Neuronal stem cell (in vitro differentiated cells): ENCODE results near the gene EPB41L4B.

Experiments
- DNase-seq: peaks from one replicate; pipeline ENCODE4 v3.0.0-alpha.2; 2013; ENCODE audit warnings: low spot score
- H2AFZ ChIP-seq: one replicate; pipeline ENCODE4 v1.6.1; 2013; ENCODE audit warnings: mild to moderate bottlenecking, low read length, inconsistent platforms
- H2AK5ac ChIP-seq: 2 replicates; pipeline ENCODE4 v1.6.1; 2013; ENCODE audit warnings: low read depth, mild to moderate bottlenecking, inconsistent platforms, low read length, moderate library complexity, mixed read lengths
- H2BK120ac ChIP-seq: 2 replicates; pipeline ENCODE4 v1.6.1; 2013; ENCODE audit warnings: low read depth, mild to moderate bottlenecking, inconsistent platforms, low read length, moderate library complexity, mixed read lengths
- H2BK12ac ChIP-seq: one replicate; pipeline ENCODE4 v1.6.1; 2013; ENCODE audit warnings: low read length, inconsistent platforms
- H2BK15ac ChIP-seq: 2 replicates; pipeline ENCODE4 v1.6.1; 2013; ENCODE audit warnings: mild to moderate bottlenecking, low read length, inconsistent platforms, mixed read lengths
- H2BK5ac ChIP-seq: one replicate; pipeline ENCODE4 v1.6.1; 2013; ENCODE audit warnings: inconsistent platforms, mild to moderate bottlenecking, low read length, moderate library complexity
- H3K14ac ChIP-seq: one replicate; pipeline ENCODE4 v1.6.1; 2013; ENCODE audit warnings: low read length, inconsistent platforms
- H3K18ac ChIP-seq: 2 replicates; pipeline ENCODE4 v1.6.1; 2013; ENCODE audit warnings: low read length, inconsistent platforms
- H3K23ac ChIP-seq: 2 replicates; pipeline ENCODE4 v1.6.1; 2013; ENCODE audit warnings: low read depth, mild to moderate bottlenecking, mixed read lengths, low read length, inconsistent platforms; ENCODE audit not compliant: poor library complexity
- H3K27ac ChIP-seq: replicated peaks from 3 replicates; pipeline ENCODE4 v1.5.1; 2013; ENCODE audit warnings: low read length, inconsistent platforms
- H3K27me3 ChIP-seq, 3 experiments: 2 replicates each; pipeline ENCODE4 v1.6.1; 2013; ENCODE audit warnings: low read length in 3 of 3, mild to moderate bottlenecking in 2 of 3, inconsistent platforms in 1 of 3, low read depth in 1 of 3, mixed read lengths in 1 of 3, moderate library complexity in 1 of 3; ENCODE audit not compliant: control insufficient read depth in 3 of 3, insufficient read depth in 3 of 3
- H3K36me3 ChIP-seq, 2 donors: replicated peaks in 1 of 2; 2 replicates each; pipeline ENCODE4 v1.6.1; 2013; ENCODE audit warnings: low read length in 2 of 2; ENCODE audit not compliant: control insufficient read depth in 2 of 2, insufficient read depth in 2 of 2
- H3K4ac ChIP-seq: 2 replicates; pipeline ENCODE4 v1.6.1; 2013; ENCODE audit warnings: inconsistent platforms, mild to moderate bottlenecking, low read length, moderate library complexity
- H3K4me1 ChIP-seq, 2 donors: 1 replicate in 1 of 2; 2 replicates in 1 of 2; pipeline ENCODE4 v1.6.1; 2013; ENCODE audit warnings: low read length in 2 of 2, low read depth in 1 of 2; ENCODE audit not compliant: control insufficient read depth in 2 of 2, insufficient read depth in 1 of 2
- H3K4me2 ChIP-seq: one replicate; pipeline ENCODE4 v1.6.1; 2013; ENCODE audit warnings: mild to moderate bottlenecking, low read length, inconsistent platforms; ENCODE audit not compliant: insufficient read depth, poor library complexity, severe bottlenecking
- H3K4me3 ChIP-seq, 2 donors: 2 replicates each; pipeline ENCODE4 v1.5.1; 2013; ENCODE audit warnings: low read length in 2 of 2, mild to moderate bottlenecking in 2 of 2, inconsistent platforms in 1 of 2, moderate library complexity in 1 of 2
- H3K79me1 ChIP-seq: one replicate; pipeline ENCODE4 v1.6.1; 2013; ENCODE audit warnings: low read depth, mild to moderate bottlenecking, inconsistent platforms, low read length, moderate library complexity
- H3K9ac ChIP-seq: one replicate; pipeline ENCODE4 v1.6.1; 2013; ENCODE audit warnings: mild to moderate bottlenecking, low read depth, low read length, inconsistent platforms; ENCODE audit not compliant: poor library complexity
- H3K9me3 ChIP-seq, 2 donors: replicated peaks in 1 of 2; 2 replicates each; pipeline versions ENCODE3 to v1.6.1; 2013; ENCODE audit warnings: low read length in 2 of 2, mild to moderate bottlenecking in 2 of 2, inconsistent platforms in 1 of 2, low read depth in 1 of 2, mixed read lengths in 1 of 2, moderate library complexity in 1 of 2; ENCODE audit not compliant: control insufficient read depth in 2 of 2, insufficient read depth in 1 of 2
- H4K8ac ChIP-seq: one replicate; pipeline ENCODE4 v1.6.1; 2013; ENCODE audit warnings: low read depth, mild to moderate bottlenecking, inconsistent platforms, low read length, moderate library complexity
- H4K91ac ChIP-seq: one replicate; pipeline ENCODE4 v1.6.1; 2013; ENCODE audit warnings: low read length, low read depth, mild to moderate bottlenecking, inconsistent platforms; ENCODE audit not compliant: poor library complexity
- WGBS, 2 donors: extraction: QIAGEN DNeasy Blood & Tissue Kit; methylation state at CpG; one replicate each; pipeline ENCODE4 v1.1.7; 2013; ENCODE audit warnings: missing lambda C conversion rate in 2 of 2, mixed read lengths in 1 of 2; ENCODE audit not compliant: insufficient read length in 2 of 2, insufficient replicate concordance in 1 of 2; ENCODE audit errors: extremely low coverage in 2 of 2; 5-methylcytosine and 5-hydroxymethylcytosine counted together

EPB41L4B gene

DNA sequence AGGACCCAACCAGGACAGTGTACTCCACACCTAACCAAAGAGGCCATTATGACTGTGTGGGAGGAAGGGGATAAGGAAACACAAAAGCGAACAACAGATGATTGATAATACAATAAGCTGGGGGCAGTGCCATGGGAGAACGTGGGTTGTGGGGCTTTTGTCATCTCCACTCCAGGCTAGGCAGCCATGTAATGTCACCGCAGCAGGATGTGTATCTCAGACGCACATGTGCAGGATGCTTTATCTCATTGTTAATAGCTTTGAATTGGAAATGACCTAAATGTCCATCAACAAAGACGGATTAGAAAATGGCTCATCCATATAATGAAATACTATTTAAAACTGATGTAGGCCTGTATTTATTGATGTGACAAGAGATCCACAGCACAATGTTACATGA, 51.0 kb downstream of the EPB41L4B start:
- DNase-seq = no peak
- Histone ChIP-seq H3K4me1 (peaks cover 3 to 6% of the 10 kb centered on the region in 2 donors), H2BK120ac (no peak overlapping the region), H3K36me3 (no peaks in the 10 kb centered on the region), H2BK12ac (no peak overlapping the region), H3K79me1 (no peaks in the 10 kb centered on the region), H3K18ac (no peak overlapping the region), H3K27ac (no peak overlapping the region), H3K14ac (no peak overlapping the region), H2BK15ac (no peak overlapping the region), H3K23ac (no peak overlapping the region), H2AFZ (peak overlapping the region; percentile 82), H3K4me3 (peak overlapping the region in 1 of 2 donors; percentile 1), H2AK5ac (no peak overlapping the region), H3K27me3 (no peaks in the 10 kb centered on the region), H3K9ac (no peak overlapping the region), H2BK5ac (no peak overlapping the region), H3K4ac (no peak overlapping the region), H4K91ac (no peak overlapping the region), H4K8ac (no peak overlapping the region), H3K9me3 (peaks cover 2 to 11% of the 10 kb centered on the region in 2 donors), H3K4me2 (no peak overlapping the region)
- no CpG with 5 or more reads among the region's 5 CpGs for WGBS, 2 donors

GRCh38 chr9:109269081-109269480, 51.8 kb downstream of the EPB41L4B start:
- DNase-seq = no peak
- peak overlapping the region; percentile 52 for H2AFZ ChIP-seq
- H3K4me3 ChIP-seq = no peak overlapping the region
- peaks cover 3 to 6% of the 10 kb centered on the region in 2 donors for H3K4me1 ChIP-seq
- no peak overlapping the region for H3K18ac ChIP-seq
- H3K27me3 ChIP-seq = no peaks in the 10 kb centered on the region
- H3K4me2 ChIP-seq = no peak overlapping the region
- no peak overlapping the region for H2BK12ac ChIP-seq
- H3K9me3 ChIP-seq = peaks cover 2 to 11% of the 10 kb centered on the region in 2 donors
- H3K79me1 ChIP-seq = no peaks in the 10 kb centered on the region
- H3K36me3 ChIP-seq = no peaks in the 10 kb centered on the region
- no peak overlapping the region for H2BK120ac ChIP-seq
- no peak overlapping the region for H2BK15ac ChIP-seq
- no peak overlapping the region for H2AK5ac ChIP-seq
- H2BK5ac ChIP-seq = no peak overlapping the region
- H3K23ac ChIP-seq = no peak overlapping the region
- no peak overlapping the region for H4K8ac ChIP-seq
- H4K91ac ChIP-seq = no peak overlapping the region
- no peak overlapping the region for H3K4ac ChIP-seq
- H3K9ac ChIP-seq = no peak overlapping the region
- H3K14ac ChIP-seq = no peak overlapping the region
- no CpG with 5 or more reads among the region's 3 CpGs for WGBS, 2 donors
- no peak overlapping the region for H3K27ac ChIP-seq

DNA sequence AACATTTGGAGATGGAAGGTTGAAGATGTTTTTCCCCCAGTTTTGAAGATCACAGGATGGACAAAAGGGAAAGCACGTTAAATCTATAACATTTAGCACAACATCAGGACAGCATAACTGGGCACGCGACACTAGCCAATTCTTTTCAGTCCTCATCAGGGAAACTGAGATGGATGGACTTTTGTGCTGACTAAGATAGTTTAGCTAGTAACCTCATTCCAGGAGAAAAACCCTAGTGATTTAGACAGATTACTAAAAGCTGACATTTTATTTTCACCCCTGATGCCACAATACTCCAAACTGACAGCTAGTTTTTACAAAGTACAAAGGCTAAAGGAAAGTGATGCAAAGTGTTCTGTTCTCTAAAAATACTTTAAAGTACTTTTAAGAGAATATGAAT, 53.3 kb downstream of the EPB41L4B start:
- H3K4me1 ChIP-seq = peaks cover 3 to 6% of the 10 kb centered on the region in 2 donors
- no peak overlapping the region for H2AK5ac ChIP-seq
- H3K79me1 ChIP-seq = no peaks in the 10 kb centered on the region
- no peak overlapping the region for H3K27ac ChIP-seq
- no peak overlapping the region for H3K4me3 ChIP-seq
- H2BK5ac ChIP-seq = no peak overlapping the region
- H3K14ac ChIP-seq = no peak overlapping the region
- no peak overlapping the region for H2AFZ ChIP-seq
- no peak overlapping the region for H2BK12ac ChIP-seq
- H3K4ac ChIP-seq = no peak overlapping the region
- H3K36me3 ChIP-seq = no peaks in the 10 kb centered on the region
- H3K9me3 ChIP-seq = peaks cover 2 to 11% of the 10 kb centered on the region in 2 donors
- H3K18ac ChIP-seq = no peak overlapping the region
- no peaks in the 10 kb centered on the region for H3K27me3 ChIP-seq
- H3K23ac ChIP-seq = no peak overlapping the region
- no CpG with 5 or more reads among the region's 3 CpGs for WGBS, 2 donors
- no peak overlapping the region for H3K9ac ChIP-seq
- H3K4me2 ChIP-seq = no peak overlapping the region
- no peak overlapping the region for H4K8ac ChIP-seq
- no peak overlapping the region for H2BK120ac ChIP-seq
- no peak overlapping the region for H4K91ac ChIP-seq
- no peak overlapping the region for H2BK15ac ChIP-seq
- no peak for DNase-seq

DNA sequence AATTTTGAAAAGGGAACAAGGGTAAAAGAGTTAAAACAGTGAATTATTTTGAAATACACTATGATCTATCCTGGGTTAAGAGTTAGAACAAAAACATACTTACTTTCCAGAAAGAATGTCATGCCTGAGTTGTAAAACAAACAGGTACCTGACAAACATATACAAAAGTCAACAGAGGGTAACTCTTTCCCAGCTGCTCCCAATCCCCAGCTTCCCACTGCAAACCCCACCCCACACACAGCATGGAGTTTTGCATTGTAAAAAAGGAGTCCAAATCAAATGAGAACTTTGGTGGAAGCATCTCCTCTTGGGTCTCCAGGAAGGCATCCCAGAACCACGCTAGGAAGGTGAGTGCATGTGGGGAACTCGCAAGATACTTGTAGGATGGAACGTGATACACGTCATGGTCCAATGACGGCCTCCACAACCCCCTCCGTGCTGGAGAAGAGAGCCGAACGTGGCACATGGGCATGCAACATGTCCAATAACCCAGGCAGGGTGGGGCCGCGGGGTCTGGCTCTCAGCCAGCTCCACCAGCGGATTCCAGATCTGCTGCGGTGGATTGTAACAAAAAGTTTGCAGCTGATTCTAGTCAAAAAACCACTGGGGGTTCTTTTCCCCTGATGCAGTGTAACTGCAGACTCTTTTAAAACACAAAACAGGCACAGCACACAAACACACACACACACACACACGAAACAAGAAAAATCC, 55.8 kb downstream of the EPB41L4B start:
- Histone ChIP-seq H3K79me1 (no peaks in the 10 kb centered on the region), H3K23ac (no peak overlapping the region), H4K91ac (no peak overlapping the region), H2BK5ac (no peak overlapping the region), H2BK120ac (no peak overlapping the region), H2AFZ (no peak overlapping the region), H3K18ac (peak overlapping the region; percentile 11), H2BK12ac (no peak overlapping the region), H3K9ac (no peak overlapping the region), H3K4me3 (no peak overlapping the region), H3K9me3 (peaks cover 2 to 11% of the 10 kb centered on the region in 2 donors), H3K27ac (no peak overlapping the region), H2BK15ac (no peak overlapping the region), H3K27me3 (no peaks in the 10 kb centered on the region), H3K4me2 (no peak overlapping the region), H3K14ac (no peak overlapping the region), H3K4me1 (peaks cover 3 to 6% of the 10 kb centered on the region in 2 donors), H4K8ac (no peak overlapping the region), H2AK5ac (no peak overlapping the region), H3K4ac (no peak overlapping the region), H3K36me3 (no peaks in the 10 kb centered on the region)
- DNase-seq = no peak
- no CpG with 5 or more reads among the region's 13 CpGs for whole genome bisulfite sequencing, 2 donors
